Tracheal epithelial cell (primary cell): ENCODE measurements around the gene IFNE. TPM values are rescaled to one million over a fixed set of nuclear protein-coding genes. Genes with fewer than 3 reads are reported as not detected.

Source experiments
- total RNA-seq: library from RNA; depleted of rRNA; stranded (reverse); fragments of >200 nt; gene quantifications from 2 replicates; pipeline ENCODE4 v1.2.1, GENCODE V29; 2014

IFNE gene
- 5.3 and 6.2 TPM in 2 replicates for total RNA-seq

GRCh38 chr9:21482213-21482612 is at the start of gene IFNE:
TSS of gene IFNE (minus strand) at chr9:21482313. CDS start at chr9:21481694, 619 bp downstream.

GRCh38 chr9:21440139-21440538 is 42.0 kb downstream of the IFNE start, which contains the start of gene IFNA1:
TSS of gene IFNA1 (plus strand) at chr9:21440439. CDS start at chr9:21440508, 69 bp downstream.

Other genes with a start within 250 kb of the IFNE start
- not detected in 2 replicates for gene IFNA14, start 242.3 kb downstream of the IFNE start, total RNA-seq
- gene IFNA5, start 177.0 kb downstream of the IFNE start, total RNA-seq: not detected in 2 replicates
- gene KLHL9, start 146.9 kb downstream of the IFNE start, total RNA-seq: 22.7 and 24.3 TPM in 2 replicates
- gene IFNA6, start 131.4 kb downstream of the IFNE start, total RNA-seq: not detected in 2 replicates
- gene IFNA13, start 114.3 kb downstream of the IFNE start, total RNA-seq: not detected in 2 replicates
- gene IFNA2, start 96.9 kb downstream of the IFNE start, total RNA-seq: not detected in 2 replicates
- gene IFNA8, start 73.2 kb downstream of the IFNE start, total RNA-seq: not detected in 2 replicates
- not detected in 2 replicates for gene IFNA1, start 41.9 kb downstream of the IFNE start, total RNA-seq